Hematopoietic multipotent progenitor cell treated with erythropoietin and hydrocortisone succinate and interleukin-3 and kit ligand, for 6 days (in vitro differentiated cells): ENCODE measurements around the gene TBC1D23.
A peak's percentile ranks its signal among the peaks of the same experiment; 100 is the strongest.

Experiments used
- DNase-seq: peaks from one replicate; pipeline ENCODE4 v3.0.0-alpha.2; 2015

The TBC1D23 gene

DNA sequence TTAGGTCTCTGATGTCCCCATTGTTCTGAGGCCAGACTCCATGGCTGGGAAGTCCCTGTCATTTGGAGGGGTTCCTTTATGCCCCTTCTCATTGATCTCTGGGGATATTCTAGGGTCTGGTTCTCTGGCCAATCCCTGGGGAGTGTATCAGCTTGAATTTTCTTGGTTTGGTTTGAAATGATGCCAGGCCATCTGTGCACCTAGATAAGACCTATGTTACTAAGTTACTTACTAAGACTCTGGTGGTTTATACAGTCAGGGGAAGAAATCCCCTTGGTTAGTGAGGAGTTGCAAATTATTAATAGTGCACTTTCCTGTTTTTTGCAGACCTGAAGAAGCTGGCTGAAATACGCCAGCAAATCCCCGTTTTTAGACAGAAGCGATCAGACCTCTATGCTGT is 94.1 kb downstream of the TBC1D23 start:
- peak; percentile 90 for DNase-seq

DNA sequence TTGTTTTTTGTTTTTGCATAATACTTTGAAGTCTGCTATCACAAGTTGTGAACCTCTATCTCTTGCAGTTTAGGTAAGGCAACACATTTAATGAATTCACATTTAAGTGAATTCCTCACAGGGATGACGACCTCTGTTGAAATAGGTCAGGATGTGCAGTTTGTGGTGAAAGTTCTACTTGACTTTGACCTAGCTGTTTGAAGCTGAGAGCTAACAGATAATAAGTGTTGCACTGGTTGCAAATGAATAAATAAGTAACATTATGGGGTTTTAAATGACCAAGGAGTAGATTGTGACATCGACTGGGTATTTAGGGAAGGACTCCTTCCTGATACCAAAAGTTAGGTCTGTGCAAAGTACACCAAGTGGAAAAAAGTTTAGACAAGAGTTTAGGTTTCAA is 97.6 kb downstream of the TBC1D23 start:
- no peak for DNase-seq

DNA sequence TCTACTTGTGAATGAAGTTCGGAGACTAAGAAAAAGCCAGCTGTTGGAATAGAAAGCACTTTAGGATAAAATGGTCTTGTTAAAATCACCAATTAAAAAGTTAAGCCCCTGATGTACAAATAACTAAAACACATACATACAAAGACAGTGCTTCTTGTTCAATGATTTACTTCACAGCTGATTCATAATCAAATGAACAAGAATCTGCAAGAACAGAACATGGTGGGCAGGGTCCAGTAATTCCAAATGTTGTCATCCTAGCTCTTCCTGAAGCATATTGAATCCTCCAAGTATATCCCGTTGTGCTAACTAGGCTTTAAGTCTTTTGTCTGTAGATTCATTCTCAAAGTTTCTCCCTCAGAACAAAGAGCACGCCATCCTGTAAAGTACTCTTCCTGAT is 98.2 kb downstream of the TBC1D23 start:
- no peak for DNase-seq

DNA sequence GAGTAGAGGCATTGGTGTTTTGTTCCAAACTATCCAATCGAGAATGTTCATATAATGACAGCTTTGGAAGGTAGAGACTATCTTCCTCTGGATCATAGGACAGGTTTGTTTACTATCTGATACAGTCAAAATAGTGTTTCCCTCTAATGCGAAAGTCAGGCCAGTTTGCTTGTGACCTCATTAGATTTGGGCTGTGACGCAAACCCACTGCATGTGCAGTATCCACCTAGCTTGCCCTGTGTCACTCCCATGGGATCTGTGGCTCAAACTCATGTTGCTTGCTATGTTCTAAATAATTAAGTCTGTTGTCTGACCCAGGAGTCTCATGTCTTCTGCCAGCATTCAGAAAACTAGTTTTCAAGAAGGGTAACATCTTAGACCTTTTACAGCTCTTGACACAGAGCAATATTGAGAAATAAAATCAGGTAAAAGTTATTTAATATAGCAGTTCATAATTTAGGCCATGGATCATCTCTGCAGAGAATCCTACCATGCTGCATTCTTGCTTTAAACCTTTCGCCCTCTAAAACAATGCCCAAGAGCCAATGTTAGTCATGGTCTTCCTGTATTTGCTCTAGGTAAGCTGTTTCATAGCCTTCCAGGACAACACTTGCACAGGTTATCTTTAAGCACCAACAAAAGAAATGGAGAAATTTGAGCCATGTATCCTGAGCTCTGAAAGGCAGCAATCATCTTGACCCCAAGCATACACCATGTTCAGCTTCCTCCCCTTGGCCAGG is 100.1 kb downstream of the TBC1D23 start:
- no peak for DNase-seq

DNA sequence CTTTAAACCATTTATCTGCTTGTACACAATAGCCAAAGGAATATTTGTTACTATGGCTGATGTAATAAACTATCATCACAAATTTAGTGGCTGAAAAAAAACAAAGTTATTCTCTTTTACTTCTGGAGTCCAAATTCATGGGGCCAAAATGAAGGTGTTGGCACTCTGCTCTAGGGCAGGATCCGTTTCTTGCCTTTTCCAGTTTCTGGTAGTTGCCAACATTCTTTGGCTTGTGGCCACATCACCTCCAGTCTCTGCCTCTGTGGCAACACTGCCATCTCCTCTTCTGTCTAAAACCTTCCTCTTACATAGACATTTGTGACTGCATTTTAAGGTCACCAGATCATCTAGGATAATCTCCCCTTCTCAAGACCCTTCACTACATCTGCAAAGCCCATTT is 101.1 kb downstream of the TBC1D23 start:
- DNase-seq, result no peak

DNA sequence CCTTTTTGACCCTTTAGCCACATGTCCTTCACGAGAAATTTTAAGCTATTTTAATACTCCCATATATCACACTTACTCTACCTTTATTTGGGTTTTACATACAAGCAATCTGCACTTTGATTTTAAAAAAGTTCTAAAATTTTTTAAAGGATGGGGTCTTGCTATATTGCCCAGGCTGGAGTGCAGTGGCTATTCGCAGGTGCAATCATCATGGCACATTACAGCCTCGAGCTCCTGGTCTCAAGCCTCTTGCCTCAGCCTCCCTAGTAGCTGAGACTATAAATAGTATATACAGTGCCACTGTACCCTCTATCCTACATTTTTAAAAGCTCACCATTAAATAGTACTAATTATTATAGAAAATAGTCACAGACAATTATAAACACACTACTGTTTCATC is 103.6 kb downstream of the TBC1D23 start:
- DNase-seq, result no peak

DNA sequence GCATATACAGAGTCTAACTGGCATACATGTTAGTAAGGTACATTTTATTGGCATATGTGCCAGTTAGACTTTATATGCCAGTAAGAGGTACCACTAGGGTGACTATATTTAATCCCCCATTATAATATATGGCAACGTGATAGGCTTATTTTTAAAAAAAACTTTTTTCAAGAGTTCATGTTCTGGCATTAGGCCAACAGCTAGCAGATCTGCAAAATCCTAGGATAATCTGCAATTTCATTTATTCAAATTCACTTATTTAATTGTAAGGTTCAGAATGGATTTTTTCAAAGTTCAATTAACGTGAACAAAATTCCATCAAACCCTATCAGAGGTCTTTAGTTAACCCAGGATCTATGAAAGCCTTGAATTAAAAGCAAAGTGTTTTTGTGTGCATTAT is 105.6 kb downstream of the TBC1D23 start:
- DNase-seq, result no peak

DNA sequence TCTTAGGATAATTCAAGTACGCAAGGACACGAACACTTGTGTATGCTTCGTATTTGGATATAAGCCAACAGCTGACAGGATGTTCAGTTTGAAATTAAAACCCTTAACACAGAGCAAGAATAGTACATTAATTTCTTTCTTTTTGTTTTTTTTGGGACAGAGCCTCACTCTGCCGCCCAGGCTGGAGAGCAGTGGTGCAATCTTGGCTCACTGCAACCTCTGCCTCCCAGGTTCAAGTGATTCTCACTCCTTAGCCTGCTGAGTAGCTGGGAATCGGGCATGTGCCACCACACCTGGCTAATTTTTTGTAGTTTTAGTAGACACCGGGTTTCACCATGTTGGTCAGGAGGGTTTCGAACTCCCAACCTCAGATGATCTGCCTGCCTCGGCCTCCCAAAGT is 107.6 kb downstream of the TBC1D23 start:
- DNase-seq, result no peak

DNA sequence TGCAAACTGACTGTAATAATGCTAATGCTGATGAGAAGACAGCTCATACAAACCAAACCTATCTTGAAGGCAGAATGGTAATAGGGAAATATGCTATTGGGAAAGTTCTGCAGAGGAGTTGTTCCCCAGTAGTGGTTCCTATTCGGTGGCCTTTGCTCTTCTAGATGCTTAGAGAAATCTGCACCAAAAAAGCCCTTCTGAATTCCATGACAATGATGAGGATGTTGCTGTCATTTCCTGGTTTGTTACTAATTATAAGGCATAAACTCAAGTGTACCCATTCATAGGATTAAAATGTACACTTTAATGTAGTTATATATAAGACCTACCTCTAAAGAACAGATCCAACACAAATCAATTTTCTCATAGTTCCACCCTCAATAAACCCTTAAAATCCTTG is 110.0 kb downstream of the TBC1D23 start:
- DNase-seq, result no peak

DNA sequence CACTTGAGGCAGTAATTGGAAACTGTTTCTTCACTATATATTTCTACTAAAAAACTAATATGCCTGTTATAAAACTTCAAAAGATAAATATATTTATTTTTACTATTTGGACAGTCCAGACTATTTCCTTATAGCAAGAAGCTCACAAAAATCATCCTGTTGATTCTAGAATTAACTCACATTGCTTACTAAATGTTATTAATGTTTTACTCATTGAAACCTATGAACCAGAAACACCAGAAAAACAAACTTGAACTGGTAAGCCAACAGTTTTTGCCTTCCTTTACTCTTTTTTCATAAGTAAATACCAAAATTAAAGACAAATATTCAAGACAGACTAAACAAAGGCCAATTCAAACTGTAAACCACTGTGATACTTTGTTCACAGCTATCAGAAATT is 113.7 kb downstream of the TBC1D23 start:
- no peak for DNase-seq
